T47D (cell line): ENCODE measurements around the gene MPI.
"Not testable (repeated sequence)": the region's sequence is repeated elsewhere in the genome, so short reads cannot be mapped to it uniquely, and the experiment has no call there.

Experiments used
- DNase-seq, 2 experiments: peaks; one replicate each; pipeline versions ENCODE4 v3.0.0 to v3.0.0-alpha.2; 2011 to 2012; ENCODE audit warnings: low read depth in 1 of 2, low spot score in 1 of 2
- JUND ChIP-seq: IDR thresholded peaks from 2 replicates; pipeline ENCODE4 v1.6.1; 2012; ENCODE audit warnings: low read depth
- in situ Hi-C: cut with HindIII; loops from 2 replicates; pipeline ENCODE4 v1.10.0; 2016; ENCODE audit warnings: low sequenced_read_pairs, low pct_unique_long_range_greater_than_20kb

Gene MPI

DNA sequence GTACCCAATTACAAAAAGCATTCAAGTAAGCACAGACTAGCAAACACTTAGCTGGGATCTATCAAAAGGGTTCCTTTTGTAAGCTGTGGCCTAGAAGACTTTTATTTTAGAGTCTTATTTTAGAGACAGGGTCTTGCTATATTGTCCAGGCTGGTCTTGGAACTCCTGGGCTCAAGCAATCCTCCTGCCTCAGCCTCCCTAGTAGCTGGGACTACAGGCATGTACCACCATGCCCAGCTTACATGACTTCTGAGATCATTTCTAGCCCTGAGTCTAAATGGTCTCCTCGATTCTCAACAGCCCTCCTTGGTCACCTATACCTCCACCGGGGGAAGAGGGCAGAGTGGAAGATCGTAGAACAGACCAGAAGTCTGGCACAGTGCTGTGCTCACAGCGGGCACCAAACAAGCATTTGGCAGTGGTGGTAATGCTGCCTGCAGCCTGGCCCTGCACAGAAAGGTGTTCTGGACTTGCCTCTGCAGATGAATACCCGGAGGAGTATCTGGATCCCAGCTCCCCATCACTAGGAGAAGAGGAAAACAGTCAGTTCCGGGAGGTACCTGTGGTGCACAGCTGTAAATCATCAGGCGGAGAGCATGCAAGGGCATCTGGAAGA is 14.5 kb downstream of the MPI start:
- in situ Hi-C loops, result no loop called here
- no peak for TF ChIP-seq JUND
- DNase-seq, result no peak

DNA sequence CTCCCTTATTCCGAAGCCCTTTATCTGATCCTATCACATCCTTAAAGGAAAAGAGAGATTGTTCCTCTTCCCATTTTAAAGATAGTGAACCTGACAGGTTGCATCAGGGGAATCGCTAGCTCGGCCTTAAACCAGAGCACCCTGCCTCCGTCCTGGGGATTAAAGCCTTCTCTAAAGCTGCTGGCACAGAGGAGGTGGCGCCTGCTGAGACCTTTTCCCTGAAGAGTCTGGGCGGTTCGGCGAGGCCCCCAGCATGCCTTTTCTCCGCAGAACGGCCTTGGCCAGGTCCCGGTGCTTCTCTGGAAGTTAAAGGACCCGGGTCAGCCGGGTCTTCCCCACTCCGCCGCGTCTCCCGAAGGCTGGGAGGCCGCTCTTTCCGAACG is 16.2 kb downstream of the MPI start:
- DNase-seq, result peak in 1 of 2 experiments; percentile 21
- in situ Hi-C loops, result no loop called here
- TF ChIP-seq JUND, result no peak

DNA sequence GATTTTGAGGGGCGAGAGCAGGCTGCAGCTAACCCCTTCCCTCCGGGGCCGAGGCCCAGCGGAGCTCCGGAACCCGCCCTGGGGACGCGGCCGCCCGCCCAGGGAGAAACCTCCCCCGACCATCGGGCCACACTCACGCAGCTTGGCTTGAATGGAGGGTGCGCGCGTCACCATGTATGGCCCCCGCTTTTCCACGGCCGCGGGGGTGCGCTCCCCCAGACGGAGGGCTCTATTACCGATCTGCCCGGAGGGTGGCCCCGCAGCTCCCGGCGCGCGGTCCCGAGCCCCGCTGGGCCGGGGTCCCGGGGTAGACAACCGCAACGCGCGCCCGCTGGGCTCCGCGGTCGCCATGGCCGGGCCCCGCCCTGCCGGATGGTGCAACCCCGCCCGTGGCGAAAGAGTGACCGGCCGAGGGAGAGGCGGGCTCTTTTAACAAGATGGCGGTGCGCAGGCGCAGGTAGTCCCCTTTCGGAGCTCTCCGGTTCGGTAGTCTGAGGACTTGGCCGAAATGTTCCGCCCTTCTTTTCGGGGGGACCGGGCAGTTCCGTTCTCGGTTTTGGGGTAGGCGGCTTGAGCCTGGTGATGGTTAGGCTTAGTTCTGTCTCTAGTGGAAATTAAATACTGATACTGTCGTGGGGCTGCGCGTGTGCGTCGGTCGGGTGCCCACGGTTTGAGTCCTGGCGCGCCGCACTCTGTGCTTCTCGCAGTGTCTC is 16.8 kb downstream of the MPI start, which contains the start of gene FAM219B:
TSS of gene FAM219B (minus strand) at position 402 of the 713 bp plus-strand sequence. CDS start at position 351, 51 bp downstream.
- DNase-seq, result peak; percentile 85 to 89
- no peak for TF ChIP-seq JUND
- in situ Hi-C loops, result no loop called here

DNA sequence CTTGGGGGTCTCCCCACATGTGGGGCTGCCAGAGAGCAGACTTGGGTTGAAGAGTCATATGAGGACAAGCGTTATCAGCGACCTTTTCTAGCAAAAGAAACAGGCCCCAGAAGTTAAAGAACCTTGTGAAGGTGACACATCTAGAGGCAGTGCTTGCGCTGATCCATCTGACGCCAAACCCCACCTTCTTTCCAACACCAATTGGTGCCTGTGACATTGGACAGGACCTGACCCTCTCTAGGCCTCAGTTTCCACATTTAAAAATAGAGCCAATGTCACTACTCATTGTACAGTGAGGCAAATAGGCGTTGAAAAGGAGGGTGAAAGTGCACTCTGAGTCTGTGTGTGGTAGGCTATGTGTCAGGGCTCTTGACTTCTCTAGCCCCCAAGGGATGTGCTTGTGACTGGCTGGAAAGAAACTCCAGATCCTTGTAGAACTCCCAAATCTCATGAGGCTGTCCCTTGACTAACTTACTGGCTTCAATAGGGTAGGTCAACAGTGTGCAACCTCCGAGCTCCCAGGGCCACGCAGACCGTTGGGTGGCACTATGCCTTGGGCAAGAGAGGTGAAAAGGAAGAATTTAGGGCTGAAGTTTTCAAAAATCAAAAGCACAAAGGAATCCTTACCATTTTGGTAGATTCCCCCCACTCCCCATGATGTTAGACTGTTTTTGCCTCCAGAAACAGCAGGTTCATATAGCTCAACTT is 17.5 kb downstream of the MPI start:
- TF ChIP-seq JUND, result no peak
- DNase-seq, result no peak
- in situ Hi-C loops, result no loop called here

DNA sequence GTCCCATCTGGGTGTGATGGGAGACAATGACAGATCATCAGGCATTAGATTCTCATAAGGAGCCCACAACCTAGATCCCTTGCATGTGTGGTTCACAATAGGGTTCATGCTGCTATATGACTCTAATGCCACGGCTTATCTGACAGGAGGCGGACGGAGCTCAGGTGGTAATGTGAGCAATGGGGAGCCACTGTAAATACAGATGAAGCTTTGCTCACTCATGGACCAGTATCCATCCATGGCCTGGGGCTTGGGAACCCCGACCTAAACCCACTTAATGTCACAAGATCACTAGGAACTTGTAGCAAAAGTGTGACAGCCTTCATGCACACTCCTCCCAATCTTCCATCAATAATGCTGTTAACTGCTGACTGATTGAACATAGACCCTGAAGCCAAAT is 18.8 kb downstream of the MPI start:
- in situ Hi-C loops, result no loop called here
- no peak for DNase-seq
- no peak for TF ChIP-seq JUND

DNA sequence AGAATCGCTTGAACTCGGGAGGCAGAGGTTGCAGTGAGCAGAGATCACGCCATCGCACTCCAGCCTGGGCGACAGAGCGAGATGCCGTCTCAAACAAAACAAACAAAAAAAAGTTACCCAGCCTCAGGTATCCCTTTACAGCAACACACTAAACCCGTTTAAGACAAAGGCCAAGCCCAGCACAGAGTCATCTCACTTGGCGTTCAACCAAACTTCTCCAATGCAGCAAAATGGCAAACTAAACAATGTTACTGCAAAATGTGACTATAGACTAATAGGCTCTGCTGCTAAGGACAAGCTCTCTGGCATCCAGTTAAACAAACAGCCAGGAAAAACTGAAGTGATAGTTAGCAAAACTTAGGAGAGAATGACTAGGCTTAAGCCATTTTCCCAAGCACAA is 23.2 kb downstream of the MPI start:
- DNase-seq, result no peak
- no peak for TF ChIP-seq JUND
- in situ Hi-C loops, result no loop called here

DNA sequence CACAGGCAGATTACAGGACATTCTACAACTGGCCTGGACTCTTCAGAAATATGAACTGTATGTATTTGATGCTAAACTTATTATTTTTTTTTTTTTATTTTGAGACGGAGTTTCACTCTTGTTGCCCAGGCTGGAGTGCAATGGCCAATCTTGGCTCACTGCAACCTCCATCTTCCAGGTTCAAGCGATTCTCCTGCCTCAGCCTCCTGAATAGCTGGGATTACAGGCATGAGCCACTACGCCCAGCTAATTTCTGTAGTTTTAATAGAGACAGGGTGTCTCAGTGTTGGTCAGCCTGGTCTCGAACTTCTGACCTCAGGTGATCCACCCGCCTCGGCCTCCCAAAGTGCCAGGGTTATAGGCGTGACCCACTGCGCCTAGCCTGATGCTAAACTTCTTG is 24.0 kb downstream of the MPI start:
- in situ Hi-C loops, DNase-seq: not testable (repeated sequence)

DNA sequence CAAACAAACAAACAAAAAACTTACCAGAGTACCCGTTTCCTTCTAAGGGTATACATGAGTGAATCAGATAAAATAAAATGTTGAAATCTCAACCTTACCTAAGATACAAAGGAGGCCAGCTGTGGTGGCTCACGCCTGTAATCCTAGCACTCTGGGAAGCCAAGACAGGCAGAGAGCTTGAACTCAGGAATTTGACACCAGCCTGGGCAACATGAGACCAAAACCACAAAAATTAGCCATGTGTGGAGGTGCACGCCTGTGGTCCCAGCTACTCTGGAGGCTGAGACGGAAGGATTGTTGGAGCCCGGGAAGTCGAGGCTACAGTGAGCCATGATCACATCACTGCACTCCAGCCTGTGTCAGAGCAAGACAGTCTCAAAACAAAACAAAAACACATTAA is 27.8 kb downstream of the MPI start:
- in situ Hi-C loops, result no loop called here
- no peak for TF ChIP-seq JUND
- no peak for DNase-seq

DNA sequence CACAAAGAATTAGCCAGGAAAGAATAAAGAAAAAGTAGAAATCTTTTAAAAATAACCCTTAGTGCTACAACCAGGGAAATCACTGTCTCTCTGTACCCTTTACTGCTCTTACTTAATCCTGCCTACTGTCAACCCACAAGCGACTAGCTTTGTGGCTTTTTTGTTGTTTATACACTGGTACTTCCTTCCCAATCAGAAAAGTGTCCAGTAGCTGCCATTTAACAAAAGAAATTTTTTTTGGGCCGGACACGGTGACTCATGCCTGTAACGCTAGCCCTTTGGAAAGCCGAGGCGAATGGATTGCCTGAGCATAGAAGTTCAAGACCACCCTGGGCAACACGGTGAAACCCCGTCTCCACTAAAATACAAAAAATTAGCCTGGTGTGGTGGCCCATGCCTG is 30.6 kb downstream of the MPI start:
- in situ Hi-C loops, result no loop called here
- DNase-seq, result no peak
- no peak for TF ChIP-seq JUND

DNA sequence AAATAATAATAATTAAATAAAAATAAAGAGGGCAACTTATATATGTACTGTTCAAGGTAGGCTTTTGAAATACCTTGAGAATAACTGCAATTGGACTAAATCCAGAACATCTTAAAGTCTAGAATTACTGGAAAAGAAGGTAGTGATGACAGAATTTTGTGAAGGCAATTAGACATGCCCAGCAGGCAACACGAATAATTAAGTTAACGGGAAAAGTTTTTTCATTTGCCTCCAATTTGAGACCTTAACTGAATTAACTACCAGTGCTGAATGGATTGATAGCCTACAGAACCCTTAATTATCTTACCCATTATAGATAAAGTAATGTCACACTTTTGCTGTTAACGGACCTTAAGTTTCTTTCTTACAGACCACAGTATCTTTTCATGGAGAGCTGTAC is 34.7 kb downstream of the MPI start:
- in situ Hi-C loops, result no loop called here
- no peak for TF ChIP-seq JUND
- no peak for DNase-seq

DNA sequence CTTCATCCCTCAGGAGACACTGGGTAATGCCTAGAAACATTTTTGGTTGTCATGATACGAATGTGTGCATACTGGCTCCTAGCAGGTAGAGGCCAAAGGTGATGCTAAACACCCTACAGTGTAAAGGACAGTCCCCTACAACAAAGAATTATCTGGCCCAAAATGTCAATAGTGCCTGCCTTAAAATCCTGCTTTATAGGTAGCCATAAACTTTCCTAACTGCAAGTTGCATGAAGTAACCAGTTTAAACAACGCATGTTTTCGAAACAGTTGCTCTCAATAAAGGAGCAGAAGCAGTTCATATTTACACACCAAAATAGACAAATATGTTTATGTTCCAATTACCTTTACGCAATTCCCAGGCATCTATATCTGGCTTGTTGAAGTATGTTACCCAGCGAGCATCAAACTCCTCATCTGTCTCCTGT is 38.9 kb downstream of the MPI start:
- no peak for TF ChIP-seq JUND
- DNase-seq, result peak in 1 of 2 experiments; percentile 25
- in situ Hi-C loops, result no loop called here

DNA sequence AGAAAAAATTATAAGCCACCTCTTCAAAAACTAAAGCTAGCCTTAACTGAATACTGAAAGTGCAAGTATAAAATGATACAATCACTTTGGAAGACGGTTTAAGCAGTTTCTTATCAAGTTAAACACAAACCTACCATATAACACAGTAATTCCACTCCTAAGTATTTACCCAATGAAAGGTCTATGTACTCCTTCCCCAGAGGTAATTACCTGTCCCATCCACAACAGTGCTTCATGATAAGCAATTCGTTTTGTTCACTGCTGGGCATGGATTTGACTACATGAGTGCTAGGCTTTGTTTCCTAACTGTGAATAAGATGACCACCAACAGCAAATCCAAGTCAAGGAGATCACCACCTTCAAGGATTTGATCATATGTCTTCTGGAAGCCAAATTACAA is 43.7 kb downstream of the MPI start:
- no peak for TF ChIP-seq JUND
- no peak for DNase-seq
- in situ Hi-C loops, result no loop called here

DNA sequence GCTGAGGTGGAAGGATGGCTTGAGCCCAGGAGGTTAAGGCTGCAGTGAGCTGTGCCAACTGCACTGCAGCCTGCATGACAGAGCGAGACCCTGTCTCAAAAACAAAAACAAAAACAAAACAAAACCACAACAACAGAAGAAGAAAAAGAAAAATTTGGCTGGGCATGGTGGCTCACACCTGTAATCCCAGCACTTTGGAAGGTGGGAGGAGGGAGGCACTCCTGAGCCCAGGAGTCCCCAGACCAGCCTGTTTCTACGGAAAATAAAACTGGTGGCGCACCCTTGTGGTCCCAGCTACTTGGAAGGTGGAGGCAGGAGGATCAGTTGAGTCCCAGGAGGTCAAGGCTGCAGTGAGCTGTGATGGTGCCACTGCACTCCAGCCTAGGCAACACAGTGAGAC is 45.4 kb downstream of the MPI start:
- in situ Hi-C loops, result not testable (repeated sequence)
- DNase-seq, result peak in 1 of 2 experiments; percentile 54

DNA sequence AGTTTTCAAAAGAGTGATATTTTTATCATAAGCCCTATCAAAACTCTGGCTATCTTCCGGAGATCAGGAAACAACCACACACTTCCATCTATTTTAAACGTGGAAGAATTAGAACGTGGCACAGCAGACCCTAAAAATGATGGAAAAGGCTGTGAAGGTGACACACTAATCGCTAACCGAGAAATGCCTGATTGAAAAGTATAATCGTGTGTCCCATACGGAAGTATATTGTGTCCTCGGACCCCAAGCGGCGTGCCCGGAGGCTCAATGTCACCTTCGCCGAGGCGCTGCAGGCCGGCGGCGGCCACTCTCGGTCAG is 47.4 kb downstream of the MPI start:
- DNase-seq, result no peak
- no peak for TF ChIP-seq JUND
- in situ Hi-C loops, result no loop called here
